Measurements from ENCODE around the gene PSMA5.

The PSMA5 gene

GRCh38 chr1:109468061-109468460, 41.8 kb upstream of the PSMA5 start:
- no peak for TF ChIP-seq CTCF (conservative IDR thresholded peaks at IDR 0.05; ENCODE audit: low read depth, low read length)
- H3K4me3 ChIP-seq (ENCODE audit: low read length): no peak overlapping the region
- DNase-seq (ENCODE audit: low read depth): no peak

- H3K4me3 ChIP-seq (ENCODE audit: low read length): no peak overlapping the region
- DNase-seq (ENCODE audit: low read depth): no peak
- no peak for TF ChIP-seq CTCF (conservative IDR thresholded peaks at IDR 0.05; ENCODE audit: low read depth, low read length)
Measured at GRCh38 chr1:109467301-109467777, 41.1 kb upstream of the PSMA5 start.

GRCh38 chr1:109466452-109467300, 40.4 kb upstream of the PSMA5 start, which contains the start of gene SYPL2:
Gene SYPL2 (plus strand): TSS chr1:109466546. CDS start chr1:109466844, 298 bp downstream.
- no peak for TF ChIP-seq CTCF (conservative IDR thresholded peaks at IDR 0.05; ENCODE audit: low read depth, low read length)
- no peak for DNase-seq (ENCODE audit: low read depth)
- peak within 1 kb of the TSS; percentile 41 for H3K4me3 ChIP-seq (ENCODE audit: low read length)

GRCh38 chr1:109466125-109466451, 39.8 kb upstream of the PSMA5 start:
- DNase-seq (ENCODE audit: low read depth): no peak
- H3K4me3 ChIP-seq (ENCODE audit: low read length): peak overlapping the region; percentile 41
- TF ChIP-seq CTCF (conservative IDR thresholded peaks at IDR 0.05; ENCODE audit: low read depth, low read length): no peak

- no peak overlapping the region for H3K4me3 ChIP-seq (ENCODE audit: low read length)
- no peak for TF ChIP-seq CTCF (conservative IDR thresholded peaks at IDR 0.05; ENCODE audit: low read depth, low read length)
- no peak for DNase-seq (ENCODE audit: low read depth)
Measured at GRCh38 chr1:109457819-109458218, 31.6 kb upstream of the PSMA5 start.

GRCh38 chr1:109454497-109455133, 28.4 kb upstream of the PSMA5 start:
- no peak for TF ChIP-seq CTCF (conservative IDR thresholded peaks at IDR 0.05; ENCODE audit: low read depth, low read length)
- H3K4me3 ChIP-seq (ENCODE audit: low read length): no peak overlapping the region
- DNase-seq (ENCODE audit: low read depth): no peak

All from retinal pigment epithelial cell (primary cell).